ENCODE results near the gene DEFB132. TPM values are rescaled to one million over a fixed set of nuclear protein-coding genes. Genes with fewer than 3 reads are reported as not detected.
A peak's percentile ranks its signal among the peaks of the same experiment; 100 is the strongest.

Gene DEFB132
- total RNA-seq, 2 donors from 2014 or later: not detected

- no peak overlapping the region for H3K27ac ChIP-seq
- TF ChIP-seq, protein P1, sequence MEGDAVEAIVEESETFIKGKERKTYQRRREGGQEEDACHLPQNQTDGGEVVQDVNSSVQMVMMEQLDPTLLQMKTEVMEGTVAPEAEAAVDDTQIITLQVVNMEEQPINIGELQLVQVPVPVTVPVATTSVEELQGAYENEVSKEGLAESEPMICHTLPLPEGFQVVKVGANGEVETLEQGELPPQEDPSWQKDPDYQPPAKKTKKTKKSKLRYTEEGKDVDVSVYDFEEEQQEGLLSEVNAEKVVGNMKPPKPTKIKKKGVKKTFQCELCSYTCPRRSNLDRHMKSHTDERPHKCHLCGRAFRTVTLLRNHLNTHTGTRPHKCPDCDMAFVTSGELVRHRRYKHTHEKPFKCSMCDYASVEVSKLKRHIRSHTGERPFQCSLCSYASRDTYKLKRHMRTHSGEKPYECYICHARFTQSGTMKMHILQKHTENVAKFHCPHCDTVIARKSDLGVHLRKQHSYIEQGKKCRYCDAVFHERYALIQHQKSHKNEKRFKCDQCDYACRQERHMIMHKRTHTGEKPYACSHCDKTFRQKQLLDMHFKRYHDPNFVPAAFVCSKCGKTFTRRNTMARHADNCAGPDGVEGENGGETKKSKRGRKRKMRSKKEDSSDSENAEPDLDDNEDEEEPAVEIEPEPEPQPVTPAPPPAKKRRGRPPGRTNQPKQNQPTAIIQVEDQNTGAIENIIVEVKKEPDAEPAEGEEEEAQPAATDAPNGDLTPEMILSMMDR (IDR thresholded peaks at IDR 0.05): no peak
- H3K36me3 ChIP-seq: no peaks in the 10 kb centered on the region
- no peaks in the 10 kb centered on the region for H3K4me1 ChIP-seq
- H3K27me3 ChIP-seq: no peaks in the 10 kb centered on the region
- H3K9ac ChIP-seq (ENCODE audit: low read depth in 2 of 2, low read length in 2 of 2): no peak overlapping the region
- DNase-seq: no peak
- H3K4me3 ChIP-seq: no peak overlapping the region
- intact Hi-C loops (cut with DNase I): loop anchor here (10.0 kb wide), 2 partner anchors 47 to 63 kb away; partner anchors contain the start of gene SOX12
- H3K9me3 ChIP-seq: no peaks in the 10 kb centered on the region
Measured at GRCh38 chr20:278181-278580, 20.7 kb downstream of the DEFB132 start.

DNA sequence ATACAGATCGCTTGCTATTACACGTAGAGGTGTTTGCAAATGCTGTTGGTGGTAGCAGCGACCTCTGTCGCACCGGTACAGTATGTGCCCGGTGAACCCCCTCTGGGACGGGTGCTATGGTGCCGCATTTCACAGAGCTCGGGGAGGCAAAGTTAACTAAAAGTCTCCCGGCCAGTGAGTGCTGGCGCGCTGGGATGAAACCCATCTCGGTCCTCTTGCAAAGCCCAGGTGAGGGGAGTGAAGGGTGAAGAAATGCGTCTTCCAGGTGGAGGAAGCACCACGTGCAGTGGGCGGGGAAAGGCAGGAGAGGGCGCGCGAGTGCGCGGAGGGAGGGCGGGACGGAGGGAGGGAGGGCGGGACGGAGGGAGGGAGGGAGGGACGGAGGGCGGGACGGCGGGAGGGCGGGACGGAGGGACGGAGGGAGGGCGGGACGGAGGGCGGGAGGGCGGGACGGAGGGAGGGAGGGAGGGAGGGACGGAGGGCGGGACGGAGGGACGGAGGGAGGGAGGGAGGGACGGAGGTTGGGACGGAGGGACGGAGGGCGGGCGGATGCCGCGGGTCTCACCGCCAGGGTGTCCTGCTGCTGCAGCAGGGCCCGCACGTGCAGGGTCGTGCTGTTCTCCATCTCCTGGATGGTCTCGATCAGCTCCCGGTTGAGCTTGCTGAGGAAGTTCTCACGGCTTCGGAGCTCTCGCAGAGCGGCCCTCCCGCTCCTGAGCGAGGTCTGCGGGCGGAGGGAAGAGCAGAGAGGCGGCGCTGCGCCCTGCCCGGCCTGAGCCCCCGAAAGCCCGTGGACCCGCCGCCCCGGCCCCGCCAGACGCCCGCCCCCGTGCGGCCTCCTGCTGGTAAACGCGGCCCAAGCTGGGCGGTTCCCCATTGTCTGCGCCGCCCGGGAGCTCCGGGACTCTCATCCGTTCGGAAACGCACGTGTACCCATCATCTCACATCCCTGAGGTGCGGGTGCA lies 21.4 kb downstream of the DEFB132 start:
- no peak overlapping the region for H3K4me3 ChIP-seq
- H3K27ac ChIP-seq: no peak overlapping the region
- intact Hi-C loops (cut with DNase I): loop anchor here (10.0 kb wide), 2 partner anchors 46 to 64 kb away; partner anchors contain the start of gene SOX12
- H3K4me1 ChIP-seq: no peaks in the 10 kb centered on the region
- no peak overlapping the region for H3K9ac ChIP-seq (ENCODE audit: low read depth in 2 of 2, low read length in 2 of 2)
- no peak for DNase-seq
- TF ChIP-seq, protein P1 (IDR thresholded peaks at IDR 0.05): no peak
- no peaks in the 10 kb centered on the region for H3K9me3 ChIP-seq
- H3K27me3 ChIP-seq: no peaks in the 10 kb centered on the region
- H3K36me3 ChIP-seq: no peaks in the 10 kb centered on the region

DNA sequence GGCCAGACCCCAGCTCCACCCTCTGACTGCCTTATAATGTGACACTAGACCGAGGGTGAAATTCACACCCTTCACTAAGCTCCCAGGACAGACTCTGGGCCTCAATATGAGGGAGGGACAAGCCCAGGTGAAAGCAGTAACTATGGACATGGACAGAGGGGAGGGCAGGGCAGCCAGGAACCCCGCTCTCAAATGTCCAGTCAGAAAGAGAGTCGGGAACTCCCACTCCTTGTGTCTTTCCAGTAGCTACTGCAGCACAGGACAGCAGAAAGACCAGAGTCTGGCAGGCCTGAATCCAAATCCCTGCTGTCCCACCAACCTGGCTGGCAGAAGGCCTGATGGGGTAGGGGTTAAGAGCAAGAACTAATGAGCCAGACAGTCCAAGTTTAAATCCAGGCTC lies 26.6 kb downstream of the DEFB132 start:
- Histone ChIP-seq H3K36me3 (no peaks in the 10 kb centered on the region), H3K4me3 (no peak overlapping the region), H3K27me3 (no peaks in the 10 kb centered on the region), H3K27ac (no peak overlapping the region), H3K4me1 (no peaks in the 10 kb centered on the region), H3K9me3 (no peaks in the 10 kb centered on the region), H3K9ac (ENCODE audit: low read depth in 2 of 2, low read length in 2 of 2) (no peak overlapping the region)
- TF ChIP-seq, protein P1 (IDR thresholded peaks at IDR 0.05): no peak
- DNase-seq: no peak
- intact Hi-C loops (cut with DNase I): no loop called here

DNA sequence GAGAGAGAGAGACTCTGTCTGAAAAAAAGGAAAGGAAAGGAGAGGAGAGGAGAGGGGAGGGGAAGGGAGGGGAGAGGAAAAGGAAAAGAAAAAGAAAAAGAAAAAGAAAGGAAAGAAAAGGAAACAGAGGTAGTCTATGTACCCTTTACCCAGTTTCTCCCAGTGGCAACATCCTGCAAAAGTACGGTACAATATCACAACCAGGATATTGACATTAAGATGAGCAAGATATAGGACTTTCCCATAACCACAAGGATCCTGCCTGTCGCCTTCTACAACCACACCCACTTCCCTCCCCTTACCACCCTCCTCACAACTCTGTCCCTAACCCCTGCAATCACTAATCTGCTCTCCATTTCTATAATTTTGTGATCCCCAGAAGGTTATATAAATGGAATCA lies 29.0 kb downstream of the DEFB132 start:
- TF ChIP-seq, protein P1 (IDR thresholded peaks at IDR 0.05): no peak
- Histone ChIP-seq H3K9ac (ENCODE audit: low read depth in 2 of 2, low read length in 2 of 2) (no peak overlapping the region), H3K27ac (no peak overlapping the region), H3K4me3 (no peak overlapping the region), H3K36me3 (no peaks in the 10 kb centered on the region), H3K27me3 (no peaks in the 10 kb centered on the region), H3K9me3 (no peaks in the 10 kb centered on the region), H3K4me1 (no peaks in the 10 kb centered on the region)
- intact Hi-C loops (cut with DNase I): no loop called here
- no peak for DNase-seq

- peak; percentile 68 for DNase-seq
- intact Hi-C loops (cut with DNase I): no loop called here
- no peak overlapping the region for H3K4me3 ChIP-seq
- no peak overlapping the region for H3K27ac ChIP-seq
- no peaks in the 10 kb centered on the region for H3K9me3 ChIP-seq
- no peaks in the 10 kb centered on the region for H3K27me3 ChIP-seq
- peak overlapping the region in 1 of 2 donors; percentile 84 for H3K9ac ChIP-seq (ENCODE audit: low read depth in 2 of 2, low read length in 2 of 2)
- TF ChIP-seq, protein P1 (IDR thresholded peaks at IDR 0.05): no peak
- H3K4me1 ChIP-seq: no peaks in the 10 kb centered on the region
- no peaks in the 10 kb centered on the region for H3K36me3 ChIP-seq
Measured at GRCh38 chr20:288956-289692, 31.6 kb downstream of the DEFB132 start.

All from colonic mucosa (tissue), 4 donors.